Measurements from ENCODE around the gene PPP1R13B. TPM values are rescaled to one million over a fixed set of nuclear protein-coding genes. Genes with fewer than 3 reads are reported as not detected.

PPP1R13B gene
- total RNA-seq, 4 donors from 2014 or later, result 10.4 to 24.6 (median 11.8) TPM

DNA sequence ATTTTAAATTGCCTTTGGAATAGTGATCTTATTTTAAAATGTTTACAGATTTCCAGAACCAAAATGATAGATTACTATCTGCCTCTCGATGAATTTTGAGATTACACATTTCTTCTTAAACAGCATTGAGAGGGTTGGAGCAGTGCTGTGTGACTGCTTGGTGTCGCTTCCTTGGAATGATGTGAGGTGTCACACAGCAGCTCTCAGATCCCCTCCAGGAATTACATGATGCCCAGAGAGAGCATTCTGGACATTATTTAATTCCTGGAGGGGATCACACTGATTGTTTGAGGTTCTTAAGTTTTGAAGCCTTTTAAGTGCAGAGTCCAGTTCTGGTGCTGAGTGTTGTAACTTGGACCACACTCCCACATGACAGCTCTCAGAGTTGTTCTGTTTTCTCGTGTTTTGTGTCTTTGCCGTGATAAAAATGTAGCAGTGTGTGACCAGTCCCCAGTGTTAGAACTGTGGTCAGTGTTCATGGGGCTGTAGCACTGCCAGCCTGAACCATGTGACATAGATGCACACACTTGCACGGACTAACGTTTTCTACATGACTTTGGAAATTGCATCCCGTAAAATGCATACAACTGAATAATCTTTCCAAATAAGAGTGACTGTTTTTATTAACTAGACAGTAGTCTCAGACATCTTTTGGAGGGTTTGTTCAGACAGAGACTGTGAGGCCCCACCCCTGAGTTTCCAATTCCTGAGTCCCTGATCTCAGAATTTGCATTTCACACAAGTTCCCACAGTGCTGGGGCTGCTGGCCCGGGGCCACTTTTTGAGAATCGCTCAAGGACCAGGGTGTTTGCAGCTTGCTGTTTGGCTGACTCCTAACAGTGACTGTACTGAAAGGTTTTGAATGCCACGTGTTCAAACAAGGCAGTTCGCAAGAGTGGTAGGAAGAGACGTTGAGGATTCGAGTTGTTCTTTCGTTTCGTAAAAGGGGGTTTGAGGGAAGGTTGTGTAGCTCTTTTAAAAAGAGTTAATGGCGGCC lies 158.2 kb downstream of the PPP1R13B start:
- TF ChIP-seq POLR2A (IDR thresholded peaks at IDR 0.05), result no peak
- TF ChIP-seq, protein P1, sequence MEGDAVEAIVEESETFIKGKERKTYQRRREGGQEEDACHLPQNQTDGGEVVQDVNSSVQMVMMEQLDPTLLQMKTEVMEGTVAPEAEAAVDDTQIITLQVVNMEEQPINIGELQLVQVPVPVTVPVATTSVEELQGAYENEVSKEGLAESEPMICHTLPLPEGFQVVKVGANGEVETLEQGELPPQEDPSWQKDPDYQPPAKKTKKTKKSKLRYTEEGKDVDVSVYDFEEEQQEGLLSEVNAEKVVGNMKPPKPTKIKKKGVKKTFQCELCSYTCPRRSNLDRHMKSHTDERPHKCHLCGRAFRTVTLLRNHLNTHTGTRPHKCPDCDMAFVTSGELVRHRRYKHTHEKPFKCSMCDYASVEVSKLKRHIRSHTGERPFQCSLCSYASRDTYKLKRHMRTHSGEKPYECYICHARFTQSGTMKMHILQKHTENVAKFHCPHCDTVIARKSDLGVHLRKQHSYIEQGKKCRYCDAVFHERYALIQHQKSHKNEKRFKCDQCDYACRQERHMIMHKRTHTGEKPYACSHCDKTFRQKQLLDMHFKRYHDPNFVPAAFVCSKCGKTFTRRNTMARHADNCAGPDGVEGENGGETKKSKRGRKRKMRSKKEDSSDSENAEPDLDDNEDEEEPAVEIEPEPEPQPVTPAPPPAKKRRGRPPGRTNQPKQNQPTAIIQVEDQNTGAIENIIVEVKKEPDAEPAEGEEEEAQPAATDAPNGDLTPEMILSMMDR (IDR thresholded peaks at IDR 0.05 in 4 of 5, conservative IDR thresholded peaks at IDR 0.05 in 1 of 5), result no peak
- H3K36me3 ChIP-seq, result peaks cover 0 to 54% of the 10 kb centered on the region in 2 donors
- no peaks in the 10 kb centered on the region for H3K9me3 ChIP-seq
- ATAC-seq (no peak), DNase-seq (no peak)
- H3K4me1 ChIP-seq, result peaks cover 26 to 42% of the 10 kb centered on the region in 2 donors
- intact Hi-C loops (cut with DNase I; ENCODE audit: low total_unique reads), result no loop called here
- no peak overlapping the region for H3K4me3 ChIP-seq
- no peaks in the 10 kb centered on the region for H3K27me3 ChIP-seq
- in situ Hi-C loops (cut with MboI; ENCODE audit: low sequenced_read_pairs in 4 of 4), result no loop called here
- no peak overlapping the region for H3K27ac ChIP-seq

DNA sequence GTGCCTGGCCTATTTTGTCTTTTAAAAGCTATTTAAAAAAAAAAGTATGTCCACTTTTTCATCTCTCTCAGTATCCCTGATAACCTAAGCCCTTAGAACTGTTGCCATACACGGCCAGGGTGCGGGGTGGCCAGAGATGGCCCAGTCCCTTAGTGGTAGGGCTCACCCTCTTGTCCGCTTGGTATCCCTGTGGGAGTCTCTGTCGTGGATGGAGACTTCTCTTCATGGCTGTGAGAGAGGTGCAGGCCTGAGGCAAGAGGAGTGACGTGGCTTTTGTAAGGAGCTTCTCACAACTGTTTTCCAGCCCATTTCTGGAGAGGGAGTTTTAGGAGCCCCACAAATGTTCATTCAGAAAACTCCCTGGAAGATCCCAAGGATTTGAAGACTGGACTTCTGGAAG lies 158.9 kb downstream of the PPP1R13B start:
- Histone ChIP-seq H3K4me1 (peaks cover 28 to 48% of the 10 kb centered on the region in 2 donors), H3K27me3 (no peaks in the 10 kb centered on the region), H3K4me3 (no peak overlapping the region), H3K27ac (peak overlapping the region in 1 of 4 donors; percentile 23), H3K36me3 (peaks cover 0 to 49% of the 10 kb centered on the region in 2 donors), H3K9me3 (no peaks in the 10 kb centered on the region)
- no peak for ATAC-seq
- in situ Hi-C loops (cut with MboI; ENCODE audit: low sequenced_read_pairs in 4 of 4) (no loop called here), intact Hi-C loops (cut with DNase I; ENCODE audit: low total_unique reads) (no loop called here)
- DNase-seq, result no peak
- TF ChIP-seq POLR2A (IDR thresholded peaks at IDR 0.05), result no peak
- TF ChIP-seq, protein P1 (IDR thresholded peaks at IDR 0.05 in 4 of 5, conservative IDR thresholded peaks at IDR 0.05 in 1 of 5), result no peak

DNA sequence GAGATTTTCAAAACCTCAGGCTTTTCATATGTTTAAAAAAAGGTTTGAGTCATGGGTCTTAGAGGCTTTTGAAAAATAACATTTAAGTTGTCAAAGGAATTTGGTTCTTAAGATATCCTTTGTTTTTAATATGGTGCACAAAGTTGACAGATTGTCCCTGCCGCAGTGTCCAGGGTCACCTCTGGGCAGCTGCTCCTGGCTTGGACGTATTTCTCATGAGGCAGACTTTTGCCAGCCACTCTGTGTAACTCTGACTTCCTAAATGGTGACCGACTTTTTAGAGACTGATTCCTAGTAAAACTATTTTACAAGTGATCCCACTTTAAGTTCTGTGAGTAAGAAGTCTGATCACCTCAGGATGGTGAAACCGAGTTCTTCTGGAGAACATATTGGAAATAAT lies 159.7 kb downstream of the PPP1R13B start:
- H3K36me3 ChIP-seq, result peaks cover 0 to 51% of the 10 kb centered on the region in 2 donors

DNA sequence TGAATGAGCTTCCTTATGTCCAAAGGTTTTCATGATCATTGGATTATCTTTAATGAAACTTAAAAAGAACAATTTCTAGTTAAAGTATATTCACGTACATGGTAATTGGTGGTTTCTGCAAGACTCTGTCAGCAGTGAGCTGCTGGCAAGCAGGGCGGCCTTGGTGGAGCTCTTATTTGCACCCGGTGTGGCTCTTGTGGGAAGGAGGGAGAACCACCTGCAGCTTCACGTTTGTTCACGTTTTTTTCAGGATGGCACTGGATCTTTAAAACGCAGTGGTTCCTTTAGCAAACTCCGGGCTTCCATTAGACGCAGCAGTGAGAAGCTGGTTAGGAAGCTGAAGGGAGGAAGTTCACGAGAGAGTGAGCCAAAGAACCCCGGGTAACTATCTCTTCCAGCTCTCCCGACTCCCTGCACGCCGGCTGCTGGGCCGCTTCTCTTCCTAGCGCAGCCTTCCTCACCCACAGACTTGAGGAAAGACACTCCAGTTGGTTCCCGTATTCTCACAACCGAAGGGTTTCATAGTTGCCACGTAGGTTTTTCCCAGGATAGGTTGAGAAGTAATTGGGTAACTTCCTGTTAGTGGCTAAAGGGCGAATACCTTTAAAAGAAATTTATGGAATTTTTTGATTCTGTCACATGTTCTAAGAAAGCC lies 160.4 kb downstream of the PPP1R13B start:
- intact Hi-C loops (cut with DNase I; ENCODE audit: low total_unique reads) (no loop called here), in situ Hi-C loops (cut with MboI; ENCODE audit: low sequenced_read_pairs in 4 of 4) (no loop called here)
- peaks cover 0 to 47% of the 10 kb centered on the region in 2 donors for H3K36me3 ChIP-seq
- peaks cover 25 to 36% of the 10 kb centered on the region in 2 donors for H3K4me1 ChIP-seq
- no peak for ATAC-seq
- H3K27me3 ChIP-seq, result no peaks in the 10 kb centered on the region
- H3K4me3 ChIP-seq, result no peak overlapping the region
- no peaks in the 10 kb centered on the region for H3K9me3 ChIP-seq
- peak overlapping the region in 2 of 4 donors; percentile 23 to 35 for H3K27ac ChIP-seq
- DNase-seq, result no peak
- TF ChIP-seq, protein P1 (IDR thresholded peaks at IDR 0.05 in 4 of 5, conservative IDR thresholded peaks at IDR 0.05 in 1 of 5), result no peak
- TF ChIP-seq POLR2A (IDR thresholded peaks at IDR 0.05), result no peak

More for the DNA sequence above, 159.7 kb downstream of the PPP1R13B start:
- Histone ChIP-seq H3K27ac (peak overlapping the region; percentile 8 to 35 (median 18)), H3K9me3 (no peaks in the 10 kb centered on the region), H3K4me3 (no peak overlapping the region), H3K27me3 (no peaks in the 10 kb centered on the region), H3K4me1 (peaks cover 25 to 43% of the 10 kb centered on the region in 2 donors)
- ATAC-seq (peak in 1 of 2 donors; percentile 51), DNase-seq (no peak)
- in situ Hi-C loops (cut with MboI; ENCODE audit: low sequenced_read_pairs in 4 of 4) (no loop called here), intact Hi-C loops (cut with DNase I; ENCODE audit: low total_unique reads) (no loop called here)
- TF ChIP-seq, protein P1 (IDR thresholded peaks at IDR 0.05 in 4 of 5, conservative IDR thresholded peaks at IDR 0.05 in 1 of 5), result no peak
- no peak for TF ChIP-seq POLR2A (IDR thresholded peaks at IDR 0.05)
